HG03095 (cell line): ENCODE data around the gene TACC3.

Source experiments
- ATAC-seq: cut with Tn5 transposase; IDR thresholded peaks from one replicate; pipeline ENCODE4 v1.9.1; 2021; ENCODE audit warnings: moderate library complexity; ENCODE audit not compliant: unreplicated experiment

TACC3 gene

DNA sequence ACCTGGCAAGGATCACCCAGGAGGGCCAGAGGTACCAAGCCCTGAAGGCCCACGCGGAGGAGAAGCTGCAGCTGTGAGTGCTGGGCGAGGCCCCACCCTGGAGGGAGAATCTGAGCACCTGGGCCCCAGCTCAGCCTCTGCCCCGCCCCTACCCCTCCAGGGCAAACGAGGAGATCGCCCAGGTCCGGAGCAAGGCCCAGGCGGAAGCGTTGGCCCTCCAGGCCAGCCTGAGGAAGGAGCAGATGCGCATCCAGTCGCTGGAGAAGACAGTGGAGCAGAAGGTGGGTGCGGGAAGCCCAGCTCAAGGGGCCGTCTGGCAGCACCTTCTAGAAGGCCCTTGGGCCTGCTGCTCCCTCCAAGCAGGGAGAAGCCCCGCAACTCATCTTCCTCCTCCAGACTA is 23.2 kb downstream of the TACC3 start:
- no peak for ATAC-seq

- ATAC-seq: no peak
Observed at GRCh38 chr4:1745165-1745564, 23.8 kb downstream of the TACC3 start.

- ATAC-seq: no peak
Observed at GRCh38 chr4:1745697-1746096, 24.4 kb downstream of the TACC3 start.

GRCh38 chr4:1746265-1746691 is 25.0 kb downstream of the TACC3 start:
- no peak for ATAC-seq

DNA sequence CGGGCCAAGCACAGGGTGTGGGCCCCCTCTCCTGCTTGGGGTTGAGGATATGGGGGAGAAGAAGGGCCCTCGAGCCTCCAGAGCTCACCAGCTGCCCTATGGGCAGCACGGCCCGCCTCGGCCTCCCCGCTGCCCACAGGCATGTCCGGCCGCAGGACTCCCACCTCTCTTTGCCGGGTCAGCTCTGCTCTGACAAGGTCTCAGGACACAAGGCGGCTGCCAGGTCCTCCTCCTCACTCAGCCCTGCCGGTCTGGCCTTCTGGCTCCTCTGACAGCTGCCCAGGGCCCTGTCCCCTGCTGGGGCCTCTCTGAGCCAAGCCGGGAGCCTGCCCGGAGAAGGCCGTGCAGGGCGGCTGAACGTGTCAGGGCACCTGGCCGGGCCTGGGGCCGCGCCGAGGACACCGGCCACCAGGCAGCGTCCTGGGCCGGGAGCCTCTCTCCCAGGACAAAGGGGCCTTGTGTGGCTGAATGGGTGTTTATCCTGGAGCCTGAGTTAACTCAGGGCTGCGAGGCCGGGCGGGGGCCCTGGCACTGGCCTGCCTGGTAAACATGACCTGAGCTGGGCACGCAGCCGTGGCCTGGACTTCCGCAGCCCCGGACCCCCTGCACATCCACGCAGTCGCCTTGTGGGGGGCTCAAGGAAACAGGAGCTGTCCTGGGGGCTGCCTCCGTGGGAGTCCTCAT is 25.7 kb downstream of the TACC3 start:
- no peak for ATAC-seq

- ATAC-seq: no peak
Observed at GRCh38 chr4:1747603-1747967, 26.3 kb downstream of the TACC3 start.

- ATAC-seq: no peak
Observed at GRCh38 chr4:1748465-1748995, 27.2 kb downstream of the TACC3 start.

DNA sequence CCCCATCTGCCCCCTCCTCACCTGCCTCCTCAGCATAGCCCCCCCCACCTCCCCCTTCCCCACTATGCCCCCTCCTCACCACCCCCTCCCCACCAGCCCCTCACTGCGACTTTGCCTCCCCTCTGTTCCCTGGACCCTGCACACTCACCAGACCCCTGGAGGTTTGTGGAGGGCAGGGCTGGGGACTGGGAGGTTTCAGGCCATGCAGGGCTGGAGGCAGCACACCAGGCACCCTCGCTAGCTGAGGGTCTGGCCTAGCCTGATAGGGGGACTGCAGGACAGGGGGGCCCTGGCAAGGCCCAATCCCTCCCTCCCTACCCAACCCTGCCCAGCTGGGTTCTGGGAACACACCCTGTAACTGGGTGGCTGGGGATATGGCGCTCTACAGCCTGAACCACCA is 28.0 kb downstream of the TACC3 start:
- no peak for ATAC-seq

GRCh38 chr4:1749826-1750225 is 28.5 kb downstream of the TACC3 start:
- ATAC-seq: no peak

DNA sequence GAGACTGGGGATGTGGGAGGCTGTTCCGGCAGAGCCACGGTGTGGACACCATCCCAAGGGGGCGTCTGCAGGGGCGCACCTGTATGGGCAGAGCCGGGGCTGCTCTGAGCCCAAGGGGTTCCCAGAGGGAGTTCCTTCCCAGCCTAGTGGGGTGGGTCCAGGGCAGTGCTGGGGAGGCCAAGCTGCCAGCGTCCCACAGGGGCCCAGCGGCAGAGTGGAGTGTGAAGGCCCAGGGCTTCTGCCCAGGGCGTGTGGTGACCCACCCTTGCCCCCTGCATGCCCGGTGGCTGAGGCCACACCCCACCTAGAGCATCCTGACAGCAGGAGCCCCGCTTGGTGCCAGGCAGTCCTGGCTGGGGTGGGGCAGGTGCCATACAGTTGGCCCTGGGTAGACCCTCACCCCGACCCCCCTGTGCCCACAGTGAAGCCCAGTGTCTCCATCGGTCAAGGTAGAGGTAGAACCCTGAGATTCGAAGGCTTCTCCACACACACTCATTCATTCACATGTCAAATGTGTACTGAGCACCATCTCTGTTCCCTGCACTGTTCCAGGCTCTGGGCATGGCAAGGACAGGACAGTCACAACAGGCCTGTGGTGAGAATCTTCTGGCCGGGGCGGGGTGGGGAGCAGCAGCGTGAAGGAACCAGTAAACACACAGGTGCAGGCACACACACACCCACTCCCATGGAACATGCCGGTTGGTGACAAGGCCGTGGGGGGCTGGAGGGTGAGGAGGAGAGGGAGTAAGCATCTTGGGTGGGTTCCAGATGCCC is 29.2 kb downstream of the TACC3 start:
- no peak for ATAC-seq

DNA sequence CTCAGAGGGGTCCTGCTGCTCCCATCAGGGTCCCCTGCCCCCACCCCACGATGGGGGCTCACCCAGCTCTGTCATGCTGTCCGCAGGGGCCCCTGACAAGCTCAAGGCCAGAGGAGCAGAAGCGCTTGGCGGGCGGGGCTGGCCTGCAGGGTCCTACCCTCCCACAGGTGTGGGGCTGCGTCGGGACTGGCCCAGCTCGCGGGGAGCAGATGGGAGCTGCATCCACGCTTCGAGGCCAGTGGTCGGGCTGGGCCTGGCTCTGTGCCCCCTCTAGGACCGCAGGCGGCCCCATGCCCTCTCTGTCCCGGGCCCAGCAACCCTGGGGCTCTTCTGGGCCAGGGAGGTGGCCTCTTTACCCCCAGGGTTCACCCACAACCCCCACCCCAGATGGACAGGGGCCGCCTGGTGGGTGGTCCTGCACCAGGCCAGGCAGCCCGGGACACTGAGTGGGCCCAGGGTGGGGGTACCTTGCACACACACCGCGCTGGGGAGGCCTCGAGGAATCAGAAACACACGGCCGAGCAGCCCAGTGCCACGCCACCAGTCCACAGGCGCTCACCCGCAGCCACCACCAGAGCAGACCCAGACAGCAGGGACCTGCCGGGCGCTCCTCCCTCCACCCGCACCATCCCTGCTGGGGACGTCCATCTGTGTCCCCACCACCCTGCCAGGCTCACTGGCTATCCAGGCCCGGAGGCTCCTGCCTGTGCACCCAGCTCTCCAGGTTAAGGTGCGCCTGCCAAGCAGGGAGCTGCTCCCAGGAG is 30.0 kb downstream of the TACC3 start:
- no peak for ATAC-seq

DNA sequence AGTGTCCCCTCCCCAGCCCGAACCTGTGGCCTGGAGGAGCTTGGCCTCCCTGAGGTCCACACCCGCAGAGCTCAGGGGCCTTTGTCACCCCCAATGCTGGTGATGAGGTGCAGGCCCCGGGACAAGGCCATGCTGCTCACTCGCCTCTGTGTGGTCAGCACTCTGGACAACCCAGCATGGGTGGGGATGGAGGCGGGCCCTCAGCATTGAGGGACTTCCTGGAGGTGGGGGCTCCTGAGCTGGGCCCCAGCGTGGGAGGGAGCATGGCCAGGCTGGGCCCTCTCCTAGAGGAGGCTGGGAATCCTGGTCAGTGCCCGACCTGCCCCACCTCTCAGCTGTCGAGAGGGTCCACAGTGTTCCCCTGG is 30.6 kb downstream of the TACC3 start:
- ATAC-seq: no peak

- no peak for ATAC-seq
Observed at GRCh38 chr4:1752284-1753041, 31.1 kb downstream of the TACC3 start.

GRCh38 chr4:1753294-1753696 is 32.0 kb downstream of the TACC3 start:
- no peak for ATAC-seq

GRCh38 chr4:1753697-1754311 is 32.5 kb downstream of the TACC3 start:
- ATAC-seq: no peak

- no peak for ATAC-seq
Observed at GRCh38 chr4:1754336-1754735, 33.0 kb downstream of the TACC3 start.

DNA sequence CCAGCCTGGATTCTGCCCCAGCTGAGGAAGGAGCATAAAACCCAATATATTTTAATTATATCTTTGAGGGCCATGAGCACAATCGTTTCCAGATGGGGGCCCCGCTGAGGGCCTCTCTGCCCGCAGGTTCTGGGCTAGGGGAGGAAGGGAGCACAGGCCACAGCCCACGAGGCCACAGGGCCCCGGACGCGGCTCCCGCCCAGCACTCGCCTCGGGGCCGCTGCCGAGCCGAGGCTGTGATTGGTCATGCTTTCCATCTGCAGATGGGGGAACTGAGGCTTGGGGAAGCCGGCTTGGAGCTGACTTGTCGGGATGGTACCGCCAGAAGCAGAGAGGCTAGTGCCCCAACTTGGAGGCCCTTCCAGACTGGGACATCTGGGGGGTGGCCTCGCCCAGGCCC is 34.0 kb downstream of the TACC3 start:
- ATAC-seq: no peak

DNA sequence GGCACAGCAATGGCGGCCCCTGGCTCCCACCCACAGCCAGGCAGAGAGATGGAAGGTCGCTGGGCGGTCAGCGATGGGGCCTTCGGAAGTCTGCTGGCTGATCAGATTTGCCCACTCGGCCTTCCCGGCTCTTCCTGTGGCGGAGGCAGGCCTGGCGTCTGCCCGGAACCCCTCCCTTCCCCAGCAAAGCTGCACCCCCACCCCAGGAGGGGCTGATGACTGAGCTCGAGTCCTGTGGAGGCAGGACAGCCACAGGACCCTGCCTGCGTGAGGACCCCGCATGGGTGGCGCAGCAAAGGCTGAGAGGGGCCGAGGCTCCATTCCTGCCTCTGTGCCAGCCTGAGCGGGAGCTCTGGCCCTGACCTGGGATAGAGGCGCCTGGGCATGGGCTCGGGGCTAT is 34.8 kb downstream of the TACC3 start:
- ATAC-seq: no peak

GRCh38 chr4:1756893-1757779 is 35.8 kb downstream of the TACC3 start:
- no peak for ATAC-seq

DNA sequence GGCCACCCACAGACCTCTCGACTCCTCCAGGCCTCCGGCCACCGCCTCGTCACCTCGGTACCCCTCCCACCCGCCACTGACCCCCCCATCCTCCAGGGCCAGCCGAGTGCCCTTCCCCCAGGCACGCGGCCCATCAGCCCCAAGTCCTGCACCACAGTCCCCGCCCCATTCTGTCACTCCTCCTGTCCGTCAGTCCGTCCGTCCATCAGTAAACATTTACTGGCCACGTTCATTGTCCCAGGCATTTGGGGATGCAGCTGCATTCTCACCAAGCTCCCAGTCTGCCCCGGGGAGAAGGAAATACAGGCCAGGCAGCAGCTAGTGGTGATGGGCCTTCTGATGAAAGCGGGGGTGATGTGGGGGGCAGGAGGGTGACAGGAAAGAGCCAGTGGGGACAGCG is 36.5 kb downstream of the TACC3 start:
- no peak for ATAC-seq
